Transverse colon (tissue), 4 donors: ENCODE data around the gene CSTF3. TPM values are rescaled to one million over a fixed set of nuclear protein-coding genes. Genes with fewer than 3 reads are reported as not detected.

ENCODE experiments used
- DNase-seq: peaks from one replicate; pipeline ENCODE4 v3.0.0-alpha.2; 2019
- H3K27ac ChIP-seq, 4 donors: fragments of 200-600 bp; sonication (generic); 2 replicates each; pipeline ENCODE4 v1.5.1; 2016 to 2018; ENCODE audit warnings: inconsistent platforms in 4 of 4
- H3K27me3 ChIP-seq: fragments of 200-600 bp; sonication (generic); 2 replicates; pipeline ENCODE4 v1.5.1; 2017; ENCODE audit warnings: inconsistent platforms
- H3K36me3 ChIP-seq, 4 donors: fragments of 200-600 bp; sonication (generic); 2 replicates each; pipeline ENCODE4 v1.5.1; 2017 to 2019; ENCODE audit warnings: inconsistent platforms in 4 of 4
- H3K4me1 ChIP-seq, 4 donors: fragments of 200-600 bp; sonication (generic); 2 replicates each; pipeline ENCODE4 v1.5.1; 2017 to 2020; ENCODE audit warnings: inconsistent platforms in 4 of 4
- H3K4me3 ChIP-seq, 4 donors: fragments of 200-600 bp; sonication (generic); 1 replicate in 1 of 4; 2 replicates in 3 of 4; pipeline versions ENCODE4 v1.5.1 to v1.6.1; 2017 to 2019; ENCODE audit warnings: inconsistent platforms in 4 of 4
- H3K9me3 ChIP-seq, 2 donors: fragments of 200-600 bp; sonication (generic); 2 replicates each; pipeline ENCODE4 v1.5.1; 2017 to 2019; ENCODE audit warnings: inconsistent platforms in 2 of 2
- CTCF ChIP-seq, 5 experiments: fragments of 200-600 bp in 3 of 5; fragments of 450-650 bp in 2 of 5; sonication (generic) in 3 of 5; IDR thresholded peaks; 1 replicate in 2 of 5; 2 replicates in 3 of 5; pipeline ENCODE4 v1.5.1; 2016 to 2017; ENCODE audit warnings: antibody characterized with exemption in 5 of 5, inconsistent platforms in 3 of 5, mild to moderate bottlenecking in 2 of 5, moderate library complexity in 1 of 5
- EP300 ChIP-seq: sonication (generic); formaldehyde crosslinking; IDR thresholded peaks from one replicate; pipeline ENCODE4 v1.6.1; 2017; ENCODE audit warnings: antibody characterized with exemption, low read depth
- POLR2A ChIP-seq: fragments of 450-650 bp; IDR thresholded peaks from one replicate; pipeline ENCODE4 v1.6.1; 2016; ENCODE audit warnings: antibody characterized with exemption, mild to moderate bottlenecking, moderate library complexity
- POLR2AphosphoS5 ChIP-seq, 3 donors: sonication (generic); formaldehyde crosslinking; IDR thresholded peaks; one replicate each; pipeline ENCODE4 v1.6.1; 2016; ENCODE audit warnings: antibody characterized with exemption in 3 of 3
- WGBS, 2 donors: methylation state at CpG; one replicate each; pipeline ENCODE4 v1.1.5; 2018; ENCODE audit warnings: low coverage in 1 of 2; 5-methylcytosine and 5-hydroxymethylcytosine counted together
- in situ Hi-C, 4 donors: fragments of 200-750 bp; cut with MboI; loops; one replicate each; pipeline versions ENCODE4 v1.15.0 to v1.15.1; 2017; ENCODE audit warnings: low sequenced_read_pairs in 3 of 4, low pct_ligation_motif_present in 1 of 4, low pct_unique_long_range_greater_than_20kb in 1 of 4
- intact Hi-C: fragments of 100-400 bp; cut with DNase I; formaldehyde crosslinking; loops from one replicate; pipeline ENCODE4 v1.15.1; 2023; ENCODE audit warnings: low total_unique reads
- total RNA-seq, 4 donors: library from RNA; depleted of rRNA; stranded (reverse); fragments of >200 nt; gene quantifications; one replicate each; pipeline ENCODE4 v1.1.0, GENCODE V29; 2016

CSTF3 gene
- total RNA-seq, 4 donors from 2014 or later, result 2.2 to 167 (median 14.2) TPM

DNA sequence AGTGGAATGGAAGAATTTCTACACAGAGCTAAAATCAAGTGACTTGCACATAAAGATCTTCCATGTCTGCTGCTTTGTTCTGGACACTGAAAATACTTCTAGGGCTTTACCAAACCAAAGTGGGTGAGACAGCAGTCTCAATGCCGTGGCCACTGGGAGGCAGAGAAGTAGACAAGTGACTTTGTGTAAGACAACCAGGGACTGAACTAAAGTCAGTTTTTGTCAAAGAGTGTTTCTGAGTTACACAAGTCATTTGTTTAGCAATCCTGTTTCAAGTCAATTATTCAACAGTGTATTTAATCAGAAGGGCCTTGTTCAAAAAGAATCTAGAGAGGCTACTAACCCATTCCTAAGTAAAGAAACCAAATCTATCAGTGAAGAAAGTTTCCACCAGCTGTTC lies 75.3 kb downstream of the CSTF3 start:
- Histone ChIP-seq H3K36me3 (peaks cover 0 to 23% (median 7%) of the 10 kb centered on the region in 4 donors), H3K4me3 (no peak overlapping the region), H3K27me3 (no peaks in the 10 kb centered on the region), H3K4me1 (no peaks in the 10 kb centered on the region), H3K9me3 (no peaks in the 10 kb centered on the region), H3K27ac (no peak overlapping the region)
- no peak for TF ChIP-seq POLR2A
- no peak for TF ChIP-seq CTCF (IDR thresholded peaks at IDR 0.05)
- no peak for TF ChIP-seq EP300
- TF ChIP-seq POLR2AphosphoS5 (IDR thresholded peaks at IDR 0.05), result no peak
- in situ Hi-C loops, result no loop called here
- 74 to 100% methylated on average over 1 of the region's 1 CpG for WGBS, 2 donors
- intact Hi-C loops, result no loop called here
- DNase-seq, result no peak

DNA sequence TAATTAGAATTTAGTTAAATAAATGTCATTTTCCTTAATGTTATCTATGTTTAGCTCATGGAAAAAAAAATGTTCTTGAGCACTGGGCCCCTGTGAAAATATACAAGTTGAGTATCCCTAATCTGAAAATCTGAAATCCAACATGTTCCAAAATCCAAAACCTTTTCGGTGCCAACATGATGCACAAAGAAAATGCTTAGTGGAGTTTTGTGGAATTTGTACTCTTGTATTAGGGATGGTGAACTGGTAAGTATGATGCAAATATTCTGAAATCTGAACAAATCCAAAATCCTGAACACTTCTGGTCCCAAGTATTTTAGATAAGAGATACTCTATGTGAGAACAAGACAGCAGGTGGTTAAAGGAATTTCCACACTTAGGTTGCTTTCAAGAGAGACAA lies 77.4 kb downstream of the CSTF3 start:
- no peak for DNase-seq
- no peaks in the 10 kb centered on the region for H3K4me1 ChIP-seq
- no peak overlapping the region for H3K4me3 ChIP-seq
- no peak overlapping the region for H3K27ac ChIP-seq
- no peak for TF ChIP-seq EP300
- TF ChIP-seq POLR2A, result no peak
- intact Hi-C loops, result no loop called here
- H3K9me3 ChIP-seq, result no peaks in the 10 kb centered on the region
- peaks cover 0 to 23% (median 7%) of the 10 kb centered on the region in 4 donors for H3K36me3 ChIP-seq
- H3K27me3 ChIP-seq, result no peaks in the 10 kb centered on the region
- WGBS, 2 donors, result 96 to 100% methylated on average over 1 of the region's 1 CpG
- in situ Hi-C loops, result no loop called here

DNA sequence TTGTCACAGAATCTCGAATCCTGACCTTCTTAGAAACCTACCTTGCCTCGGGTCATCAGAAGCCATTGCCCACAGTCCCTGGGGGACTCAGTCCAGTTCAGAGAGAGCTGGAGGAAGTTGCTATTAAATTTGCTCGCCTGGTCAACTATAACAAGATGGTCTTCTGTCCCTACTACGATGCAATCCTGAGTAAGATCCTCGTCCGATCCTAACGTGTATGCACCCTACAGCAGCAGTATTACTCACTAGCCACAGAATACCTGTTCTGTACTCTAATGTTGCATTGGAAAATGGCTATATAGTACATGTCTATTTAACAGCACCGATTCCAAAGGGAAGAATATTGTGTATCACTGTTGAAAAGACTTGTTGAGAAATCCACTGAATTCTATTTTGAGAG lies 88.8 kb downstream of the CSTF3 start:
- TF ChIP-seq POLR2A (no peak), POLR2AphosphoS5 (IDR thresholded peaks at IDR 0.05) (no peak), CTCF (IDR thresholded peaks at IDR 0.05) (no peak), EP300 (no peak)
- DNase-seq, result no peak
- Histone ChIP-seq H3K27ac (no peak overlapping the region), H3K4me3 (no peak overlapping the region), H3K9me3 (no peaks in the 10 kb centered on the region), H3K27me3 (no peaks in the 10 kb centered on the region), H3K4me1 (no peaks in the 10 kb centered on the region), H3K36me3 (peaks cover 0 to 72% (median 22%) of the 10 kb centered on the region in 4 donors)
- intact Hi-C loops, result no loop called here
- WGBS, 2 donors, result 85 to 88% methylated on average over 7 to 8 of the region's 8 CpGs
- in situ Hi-C loops, result loop anchor here in 1 of 4 donors (10.0 kb wide), 1 partner anchor 118 kb away; no protein-coding TSS in a partner anchor

- no peak for DNase-seq
- no peaks in the 10 kb centered on the region for H3K27me3 ChIP-seq
- no peak overlapping the region for H3K4me3 ChIP-seq
- no peaks in the 10 kb centered on the region for H3K9me3 ChIP-seq
- H3K4me1 ChIP-seq, result peaks cover 0 to 17% (median 11%) of the 10 kb centered on the region in 4 donors
- in situ Hi-C loops, result loop anchor here in 1 of 4 donors (10.0 kb wide), 1 partner anchor 104 kb away; no protein-coding TSS in a partner anchor
- no peak overlapping the region for H3K27ac ChIP-seq
- whole genome bisulfite sequencing, 2 donors, result 96 to 97% methylated on average over 5 to 17 of the region's 17 CpGs
- H3K36me3 ChIP-seq, result peaks cover 0 to 60% (median 14%) of the 10 kb centered on the region in 4 donors
- TF ChIP-seq POLR2AphosphoS5 (IDR thresholded peaks at IDR 0.05) (no peak), EP300 (no peak), POLR2A (no peak), CTCF (IDR thresholded peaks at IDR 0.05) (no peak)
- intact Hi-C loops, result no loop called here
Observed at GRCh38 chr11:33068611-33069340, 92.5 kb downstream of the CSTF3 start.
